Measurements from ENCODE around the gene ITGA11. TPM values are rescaled to one million over a fixed set of nuclear protein-coding genes. Genes with fewer than 3 reads are reported as not detected.

The ITGA11 gene
- polyA plus RNA-seq, 4 donors = 0.27 to 0.99 (median 0.48) TPM; not detected in 1

- H3K4me1 ChIP-seq (ENCODE audit: control insufficient read depth in 3 of 3, insufficient read depth in 2 of 3, low read depth in 1 of 3, low read length in 2 of 3) = peaks cover 7 to 26% (median 9%) of the 10 kb centered on the region in 3 donors
- FAIRE-seq = no peak
- DNase-seq = no peak
- H3K9me3 ChIP-seq (ENCODE audit: control insufficient read depth in 2 of 2, insufficient read depth in 1 of 2, low read depth in 1 of 2, low read length in 1 of 2) = no peaks in the 10 kb centered on the region
- H3K27ac ChIP-seq (ENCODE audit: low read depth in 1 of 3, low read length in 2 of 3) = no peak overlapping the region
- H3K4me3 ChIP-seq (ENCODE audit: low read depth in 1 of 3, low read length in 3 of 3) = no peak overlapping the region
- WGBS, 3 donors = 38 to 81% (median 62%) methylated on average over 2 of the region's 2 CpGs
- peaks cover 0 to 7% (median 0%) of the 10 kb centered on the region in 3 donors for H3K36me3 ChIP-seq (ENCODE audit: control insufficient read depth in 3 of 3, insufficient read depth in 2 of 3, low read depth in 1 of 3, low read length in 3 of 3)
- H3K27me3 ChIP-seq (ENCODE audit: control insufficient read depth in 3 of 3, insufficient read depth in 3 of 3, low read length in 3 of 3) = no peaks in the 10 kb centered on the region
Observed at GRCh38 chr15:68303134-68303533, 128.8 kb downstream of the ITGA11 start.

- H3K9me3 ChIP-seq (ENCODE audit: control insufficient read depth in 2 of 2, insufficient read depth in 1 of 2, low read depth in 1 of 2, low read length in 1 of 2) = no peaks in the 10 kb centered on the region
- peaks cover 0 to 7% (median 0%) of the 10 kb centered on the region in 3 donors for H3K36me3 ChIP-seq (ENCODE audit: control insufficient read depth in 3 of 3, insufficient read depth in 2 of 3, low read depth in 1 of 3, low read length in 3 of 3)
- no peak overlapping the region for H3K27ac ChIP-seq (ENCODE audit: low read depth in 1 of 3, low read length in 2 of 3)
- FAIRE-seq = no peak
- H3K27me3 ChIP-seq (ENCODE audit: control insufficient read depth in 3 of 3, insufficient read depth in 3 of 3, low read length in 3 of 3) = no peaks in the 10 kb centered on the region
- H3K4me1 ChIP-seq (ENCODE audit: control insufficient read depth in 3 of 3, insufficient read depth in 2 of 3, low read depth in 1 of 3, low read length in 2 of 3) = peaks cover 7 to 26% (median 9%) of the 10 kb centered on the region in 3 donors
- DNase-seq = no peak
- H3K4me3 ChIP-seq (ENCODE audit: low read depth in 1 of 3, low read length in 3 of 3) = no peak overlapping the region
- WGBS, 3 donors = 92 to 97% (median 96%) methylated on average over 6 of the region's 6 CpGs
Observed at GRCh38 chr15:68302729-68303128, 129.2 kb downstream of the ITGA11 start.

GRCh38 chr15:68301301-68301700, 130.7 kb downstream of the ITGA11 start:
- no peaks in the 10 kb centered on the region for H3K9me3 ChIP-seq (ENCODE audit: control insufficient read depth in 2 of 2, insufficient read depth in 1 of 2, low read depth in 1 of 2, low read length in 1 of 2)
- no peaks in the 10 kb centered on the region for H3K27me3 ChIP-seq (ENCODE audit: control insufficient read depth in 3 of 3, insufficient read depth in 3 of 3, low read length in 3 of 3)
- H3K27ac ChIP-seq (ENCODE audit: low read depth in 1 of 3, low read length in 2 of 3) = no peak overlapping the region
- H3K4me3 ChIP-seq (ENCODE audit: low read depth in 1 of 3, low read length in 3 of 3) = no peak overlapping the region
- H3K36me3 ChIP-seq (ENCODE audit: control insufficient read depth in 3 of 3, insufficient read depth in 2 of 3, low read depth in 1 of 3, low read length in 3 of 3) = peaks cover 0 to 7% (median 0%) of the 10 kb centered on the region in 3 donors
- H3K4me1 ChIP-seq (ENCODE audit: control insufficient read depth in 3 of 3, insufficient read depth in 2 of 3, low read depth in 1 of 3, low read length in 2 of 3) = peaks cover 7 to 26% (median 9%) of the 10 kb centered on the region in 3 donors
- FAIRE-seq (no peak), DNase-seq (no peak)
- 90 to 94% (median 92%) methylated on average over 8 of the region's 8 CpGs for WGBS, 3 donors

- peak overlapping the region; percentile 47 to 75 (median 68) for H3K27ac ChIP-seq (ENCODE audit: low read depth in 1 of 3, low read length in 2 of 3)
- no peaks in the 10 kb centered on the region for H3K9me3 ChIP-seq (ENCODE audit: control insufficient read depth in 2 of 2, insufficient read depth in 1 of 2, low read depth in 1 of 2, low read length in 1 of 2)
- no peak overlapping the region for H3K4me3 ChIP-seq (ENCODE audit: low read depth in 1 of 3, low read length in 3 of 3)
- no peaks in the 10 kb centered on the region for H3K27me3 ChIP-seq (ENCODE audit: control insufficient read depth in 3 of 3, insufficient read depth in 3 of 3, low read length in 3 of 3)
- DNase-seq = peak; percentile 79 to 88
- H3K36me3 ChIP-seq (ENCODE audit: control insufficient read depth in 3 of 3, insufficient read depth in 2 of 3, low read depth in 1 of 3, low read length in 3 of 3) = peaks cover 0 to 7% (median 0%) of the 10 kb centered on the region in 3 donors
- 54 to 74% (median 71%) methylated on average over 6 of the region's 6 CpGs for WGBS, 3 donors
- no peak for FAIRE-seq
- H3K4me1 ChIP-seq (ENCODE audit: control insufficient read depth in 3 of 3, insufficient read depth in 2 of 3, low read depth in 1 of 3, low read length in 2 of 3) = peaks cover 7 to 26% (median 9%) of the 10 kb centered on the region in 3 donors
Observed at GRCh38 chr15:68300115-68300940, 131.6 kb downstream of the ITGA11 start.

GRCh38 chr15:68299436-68299835, 132.5 kb downstream of the ITGA11 start:
- Histone ChIP-seq H3K36me3 (ENCODE audit: control insufficient read depth in 3 of 3, insufficient read depth in 2 of 3, low read depth in 1 of 3, low read length in 3 of 3) (peaks cover 0 to 4% (median 0%) of the 10 kb centered on the region in 3 donors), H3K27ac (ENCODE audit: low read depth in 1 of 3, low read length in 2 of 3) (peak overlapping the region; percentile 5 to 90 (median 75)), H3K4me3 (ENCODE audit: low read depth in 1 of 3, low read length in 3 of 3) (no peak overlapping the region), H3K9me3 (ENCODE audit: control insufficient read depth in 2 of 2, insufficient read depth in 1 of 2, low read depth in 1 of 2, low read length in 1 of 2) (no peaks in the 10 kb centered on the region), H3K4me1 (ENCODE audit: control insufficient read depth in 3 of 3, insufficient read depth in 2 of 3, low read depth in 1 of 3, low read length in 2 of 3) (peaks cover 7 to 17% (median 9%) of the 10 kb centered on the region in 3 donors), H3K27me3 (ENCODE audit: control insufficient read depth in 3 of 3, insufficient read depth in 3 of 3, low read length in 3 of 3) (no peaks in the 10 kb centered on the region)
- DNase-seq (no peak), FAIRE-seq (no peak)
- WGBS, 3 donors = 42 to 63% (median 62%) methylated on average over 5 of the region's 5 CpGs

GRCh38 chr15:68298882-68299381, 133.0 kb downstream of the ITGA11 start:
- Histone ChIP-seq H3K4me3 (ENCODE audit: low read depth in 1 of 3, low read length in 3 of 3) (peak overlapping the region in 1 of 3 donors; percentile 12), H3K27ac (ENCODE audit: low read depth in 1 of 3, low read length in 2 of 3) (peak overlapping the region; percentile 5 to 90 (median 75)), H3K36me3 (ENCODE audit: control insufficient read depth in 3 of 3, insufficient read depth in 2 of 3, low read depth in 1 of 3, low read length in 3 of 3) (peaks cover 0 to 4% (median 0%) of the 10 kb centered on the region in 3 donors), H3K27me3 (ENCODE audit: control insufficient read depth in 3 of 3, insufficient read depth in 3 of 3, low read length in 3 of 3) (no peaks in the 10 kb centered on the region), H3K4me1 (ENCODE audit: control insufficient read depth in 3 of 3, insufficient read depth in 2 of 3, low read depth in 1 of 3, low read length in 2 of 3) (peaks cover 7 to 16% (median 9%) of the 10 kb centered on the region in 3 donors), H3K9me3 (ENCODE audit: control insufficient read depth in 2 of 2, insufficient read depth in 1 of 2, low read depth in 1 of 2, low read length in 1 of 2) (no peaks in the 10 kb centered on the region)
- no peak for FAIRE-seq
- peak; percentile 62 to 75 for DNase-seq
- WGBS, 3 donors = 11 to 17% (median 16%) methylated on average over 6 of the region's 6 CpGs

- FAIRE-seq = no peak
- no peaks in the 10 kb centered on the region for H3K27me3 ChIP-seq (ENCODE audit: control insufficient read depth in 3 of 3, insufficient read depth in 3 of 3, low read length in 3 of 3)
- peaks cover 0 to 4% (median 0%) of the 10 kb centered on the region in 3 donors for H3K36me3 ChIP-seq (ENCODE audit: control insufficient read depth in 3 of 3, insufficient read depth in 2 of 3, low read depth in 1 of 3, low read length in 3 of 3)
- DNase-seq = no peak
- no peaks in the 10 kb centered on the region for H3K9me3 ChIP-seq (ENCODE audit: control insufficient read depth in 2 of 2, insufficient read depth in 1 of 2, low read depth in 1 of 2, low read length in 1 of 2)
- H3K4me1 ChIP-seq (ENCODE audit: control insufficient read depth in 3 of 3, insufficient read depth in 2 of 3, low read depth in 1 of 3, low read length in 2 of 3) = peaks cover 7 to 16% (median 9%) of the 10 kb centered on the region in 3 donors
- WGBS, 3 donors = 76 to 90% (median 83%) methylated on average over 3 of the region's 3 CpGs
- H3K27ac ChIP-seq (ENCODE audit: low read depth in 1 of 3, low read length in 2 of 3) = peak overlapping the region in 1 of 3 donors; percentile 90
- no peak overlapping the region for H3K4me3 ChIP-seq (ENCODE audit: low read depth in 1 of 3, low read length in 3 of 3)
Observed at GRCh38 chr15:68298336-68298735, 133.6 kb downstream of the ITGA11 start.

GRCh38 chr15:68295014-68295805, 136.8 kb downstream of the ITGA11 start:
- FAIRE-seq (no peak), DNase-seq (no peak)
- no peaks in the 10 kb centered on the region for H3K9me3 ChIP-seq (ENCODE audit: control insufficient read depth in 2 of 2, insufficient read depth in 1 of 2, low read depth in 1 of 2, low read length in 1 of 2)
- H3K4me3 ChIP-seq (ENCODE audit: low read depth in 1 of 3, low read length in 3 of 3) = no peak overlapping the region
- H3K36me3 ChIP-seq (ENCODE audit: control insufficient read depth in 3 of 3, insufficient read depth in 2 of 3, low read depth in 1 of 3, low read length in 3 of 3) = peaks cover 0 to 10% (median 10%) of the 10 kb centered on the region in 3 donors
- H3K27me3 ChIP-seq (ENCODE audit: control insufficient read depth in 3 of 3, insufficient read depth in 3 of 3, low read length in 3 of 3) = no peaks in the 10 kb centered on the region
- peaks cover 6 to 11% (median 7%) of the 10 kb centered on the region in 3 donors for H3K4me1 ChIP-seq (ENCODE audit: control insufficient read depth in 3 of 3, insufficient read depth in 2 of 3, low read depth in 1 of 3, low read length in 2 of 3)
- WGBS, 3 donors = 68 to 76% (median 71%) methylated on average over 4 of the region's 4 CpGs
- no peak overlapping the region for H3K27ac ChIP-seq (ENCODE audit: low read depth in 1 of 3, low read length in 2 of 3)
